ENCODE data around the gene MAB21L4.

MAB21L4 gene

DNA sequence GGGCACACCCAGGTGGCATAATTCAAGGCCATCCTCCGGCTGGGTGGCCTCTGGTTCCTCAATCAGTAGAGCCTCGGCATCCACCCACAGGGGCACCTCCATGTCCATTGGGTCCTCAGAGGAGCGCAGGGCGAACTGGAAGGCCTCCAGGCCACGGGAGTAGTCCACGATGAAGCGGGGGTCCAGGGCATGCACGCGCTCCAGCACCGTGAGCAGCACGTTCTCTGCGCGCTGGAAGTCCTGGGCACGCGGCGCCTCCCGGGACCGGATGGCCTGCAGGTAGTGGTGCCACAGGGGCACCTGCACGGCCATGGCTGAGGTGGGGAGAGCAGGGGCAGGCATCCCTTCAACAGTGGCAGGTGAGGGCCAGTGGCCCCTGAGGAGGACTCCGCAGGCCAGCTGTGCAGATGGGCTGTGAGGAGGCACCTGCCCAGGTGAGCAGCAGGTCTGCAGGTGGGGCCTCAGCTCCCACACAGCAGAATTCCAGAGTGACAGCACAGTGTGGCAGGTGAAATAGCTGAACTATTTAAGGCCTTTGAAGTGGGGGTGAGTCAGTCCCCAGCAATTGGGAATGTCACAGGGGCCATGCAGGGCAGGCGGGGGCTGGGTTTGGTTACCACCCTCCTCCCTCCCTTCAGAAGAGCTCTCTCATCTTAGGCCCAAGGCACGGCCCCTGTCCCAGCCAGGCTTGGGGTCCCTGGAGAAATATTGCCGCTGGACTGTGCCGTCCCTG lies at the start of gene MAB21L4:
TSS of gene MAB21L4 (minus strand) at position 501 of the 733 bp plus-strand sequence. CDS start at position 342, 159 bp downstream.
- no peak for FAIRE-seq
- no peak for DNase-seq (ENCODE audit: insufficient read length, low spot score)

GRCh38 chr2:240936106-240936505 lies 40.1 kb upstream of the MAB21L4 start:
- FAIRE-seq = no peak
- DNase-seq (ENCODE audit: insufficient read length, low spot score) = no peak

DNA sequence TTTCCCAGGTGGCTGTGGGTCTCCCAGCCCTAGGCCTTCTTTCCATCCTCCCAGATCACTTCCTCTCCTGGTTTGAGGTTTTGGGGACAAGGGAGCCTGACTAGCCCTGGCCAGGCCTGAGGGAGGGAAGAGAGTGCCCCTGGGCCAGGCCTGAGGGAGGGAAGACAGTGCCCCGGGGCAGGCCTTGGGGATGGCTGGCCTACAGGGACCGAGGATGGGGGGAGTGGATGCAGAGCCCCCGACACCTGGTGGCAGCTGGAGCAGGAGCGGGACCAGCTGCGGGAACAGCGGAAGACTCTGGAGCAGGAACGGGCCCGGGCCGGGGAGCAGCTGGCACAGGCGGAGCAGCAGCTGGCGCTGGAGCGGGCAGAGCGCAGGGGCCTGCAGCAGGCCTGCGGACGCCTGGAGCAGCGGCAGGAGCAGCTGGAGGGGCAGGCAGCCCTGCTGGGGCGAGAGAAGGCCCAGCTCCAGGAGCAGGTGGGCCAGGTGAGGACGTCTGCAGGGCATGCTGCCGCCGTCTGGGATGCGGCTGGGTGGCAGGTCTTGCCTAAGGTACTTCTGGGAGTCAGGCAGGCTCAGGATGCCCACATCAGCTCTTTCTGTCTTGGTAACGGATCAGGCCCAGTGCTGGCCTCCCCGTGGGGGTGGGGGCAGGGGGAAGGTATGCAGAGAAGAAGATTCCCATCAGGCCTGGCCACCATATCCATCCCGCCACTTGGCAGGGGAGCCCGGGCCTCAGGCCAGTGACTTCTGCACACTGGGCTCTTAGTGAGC lies 39.3 kb upstream of the MAB21L4 start:
- DNase-seq (ENCODE audit: insufficient read length, low spot score) = no peak
- no peak for FAIRE-seq

- DNase-seq (ENCODE audit: insufficient read length, low spot score) (no peak), FAIRE-seq (no peak)
Observed at GRCh38 chr2:240934701-240935102, 38.7 kb upstream of the MAB21L4 start.

GRCh38 chr2:240933966-240934700 lies 38.2 kb upstream of the MAB21L4 start:
- DNase-seq (ENCODE audit: insufficient read length, low spot score) = no peak
- FAIRE-seq = no peak

- no peak for DNase-seq (ENCODE audit: insufficient read length, low spot score)
- no peak for FAIRE-seq
Observed at GRCh38 chr2:240933048-240933965, 37.4 kb upstream of the MAB21L4 start.

- no peak for FAIRE-seq
Observed at GRCh38 chr2:240932724-240933047, 36.7 kb upstream of the MAB21L4 start.

GRCh38 chr2:240932001-240932723 lies 36.2 kb upstream of the MAB21L4 start:
- FAIRE-seq = no peak
- no peak for DNase-seq (ENCODE audit: insufficient read length, low spot score)

More at GRCh38 chr2:240932724-240933047, 36.7 kb upstream of the MAB21L4 start:
- DNase-seq (ENCODE audit: insufficient read length, low spot score) = no peak

DNA sequence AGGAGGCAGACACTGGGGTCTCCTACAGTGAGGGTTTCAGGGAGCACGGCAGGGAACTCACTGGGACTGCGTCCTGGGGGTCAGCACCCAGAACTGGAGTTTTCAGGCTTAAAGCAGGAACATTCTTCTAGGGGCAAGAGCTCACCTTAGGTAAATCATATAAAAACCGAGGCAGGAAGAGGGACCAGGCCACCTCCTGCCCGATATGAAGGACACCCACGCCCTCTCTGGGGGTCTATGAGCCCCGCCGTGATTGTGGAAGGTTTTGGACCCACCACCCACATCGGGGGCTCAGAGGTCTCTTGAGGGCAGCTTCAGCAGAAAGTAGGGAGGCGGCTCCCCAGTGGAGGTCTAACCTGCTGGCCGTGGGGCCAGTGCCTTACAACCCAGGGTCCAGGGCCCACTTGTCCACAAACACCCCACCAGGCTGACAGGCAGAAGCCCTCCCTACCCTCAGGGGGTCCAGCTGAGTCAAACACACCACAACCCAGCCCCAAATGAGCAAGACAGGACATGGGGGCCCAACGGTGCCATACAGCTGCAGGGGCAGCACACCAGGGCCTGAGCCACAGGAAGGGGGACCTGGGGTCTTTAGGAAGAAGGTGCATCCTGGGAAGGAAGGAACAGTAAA lies 35.5 kb upstream of the MAB21L4 start:
- DNase-seq (ENCODE audit: insufficient read length, low spot score) (no peak), FAIRE-seq (no peak)

DNA sequence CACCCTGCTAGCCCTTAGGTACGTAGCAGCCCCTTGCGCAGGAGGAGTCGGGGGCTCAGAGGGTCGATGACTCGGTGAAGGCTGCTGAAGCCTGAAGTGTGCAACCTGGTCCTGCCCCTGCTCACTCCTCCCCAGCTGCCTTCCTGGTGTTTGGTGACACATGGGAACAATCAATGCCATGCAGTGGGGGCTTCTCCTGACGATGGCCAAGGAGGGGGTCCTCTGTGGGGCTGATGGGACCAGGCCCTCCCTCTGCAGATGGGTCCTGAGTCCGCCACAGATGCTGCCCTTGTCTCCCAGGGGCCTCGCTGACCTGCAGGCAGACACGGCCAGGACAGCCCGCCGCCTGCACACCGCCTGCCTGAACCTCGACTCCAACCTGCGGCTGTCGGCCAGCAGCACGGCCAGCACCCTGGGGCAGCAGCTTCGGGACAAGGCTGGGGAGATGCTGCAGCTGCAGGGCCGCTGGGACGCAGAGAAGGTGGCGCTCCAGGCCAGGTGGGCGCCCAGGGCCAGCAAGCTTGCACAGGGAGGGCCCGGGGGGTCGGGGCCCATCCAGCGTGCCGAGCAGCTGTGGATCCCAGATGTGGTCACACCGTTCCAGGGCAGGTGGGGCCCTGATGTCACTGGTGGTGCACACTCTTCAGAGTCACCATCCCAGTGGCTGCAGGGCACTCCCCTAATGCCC lies 34.8 kb upstream of the MAB21L4 start:
- FAIRE-seq (no peak), DNase-seq (ENCODE audit: insufficient read length, low spot score) (no peak)

DNA sequence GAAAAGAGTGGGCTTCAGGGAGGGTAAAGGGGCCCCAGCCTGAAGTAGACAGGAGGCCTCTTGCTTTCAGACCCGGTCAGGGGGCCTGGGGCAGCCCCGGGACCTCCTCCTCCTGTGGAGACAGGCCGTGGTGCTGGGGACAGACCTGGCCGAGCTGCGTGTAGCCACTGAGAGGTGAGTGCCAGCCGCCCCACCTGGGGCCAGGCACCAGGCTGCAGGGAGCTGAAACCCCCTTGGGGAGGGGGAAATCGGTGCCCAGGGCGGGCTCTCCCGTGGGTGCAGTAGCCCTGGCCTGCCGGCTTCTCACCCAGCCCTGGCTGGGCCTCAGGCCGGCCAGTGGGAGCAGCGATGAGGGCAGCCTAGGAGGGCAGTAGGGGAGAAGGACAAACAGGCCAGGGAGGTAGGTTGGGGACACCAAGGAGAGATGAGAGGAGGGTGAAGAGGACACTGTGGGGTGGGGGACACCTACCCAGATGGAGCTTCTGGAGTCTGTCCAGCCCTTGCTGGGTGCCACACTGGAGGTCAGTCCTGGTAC lies 34.2 kb upstream of the MAB21L4 start:
- no peak for DNase-seq (ENCODE audit: insufficient read length, low spot score)
- no peak for FAIRE-seq

DNA sequence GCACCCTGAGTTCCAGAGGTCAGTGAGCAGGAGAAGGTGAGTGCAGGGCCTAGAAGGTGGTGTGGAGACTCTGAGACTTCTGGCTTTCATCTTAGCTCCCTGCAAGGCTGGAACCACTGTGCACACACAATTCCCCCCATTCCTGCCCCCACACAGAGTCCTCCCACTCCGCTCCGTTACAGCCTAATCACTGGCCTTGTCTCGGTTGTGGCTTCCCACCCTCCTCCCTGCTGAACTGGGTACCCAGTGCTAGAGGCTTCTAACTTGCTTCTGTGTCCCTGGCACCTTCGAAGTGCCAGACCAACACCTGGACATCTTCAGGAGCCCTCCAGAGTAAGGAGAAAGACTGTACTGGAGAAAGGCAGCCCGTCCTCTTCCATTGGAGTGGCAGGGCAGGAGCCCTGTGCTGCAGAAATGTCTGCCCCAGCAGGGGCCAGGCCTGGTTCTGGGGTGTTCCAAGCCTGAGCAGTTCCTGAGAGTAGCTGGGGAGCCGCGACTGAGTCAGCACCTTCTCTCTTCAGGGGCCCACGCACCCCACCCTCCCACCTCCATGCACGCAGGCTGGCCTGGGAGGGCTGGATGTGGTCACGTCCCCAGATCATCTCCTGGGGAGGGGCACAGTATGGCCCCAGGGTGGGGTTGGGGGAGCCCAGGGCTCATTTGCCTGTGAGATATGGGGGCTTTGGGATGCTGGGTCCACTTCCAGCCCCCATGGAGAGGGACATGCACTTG lies 33.6 kb upstream of the MAB21L4 start:
- DNase-seq (ENCODE audit: insufficient read length, low spot score) (no peak), FAIRE-seq (no peak)

- FAIRE-seq (no peak), DNase-seq (ENCODE audit: insufficient read length, low spot score) (no peak)
Observed at GRCh38 chr2:240928476-240929363, 32.8 kb upstream of the MAB21L4 start.

DNA sequence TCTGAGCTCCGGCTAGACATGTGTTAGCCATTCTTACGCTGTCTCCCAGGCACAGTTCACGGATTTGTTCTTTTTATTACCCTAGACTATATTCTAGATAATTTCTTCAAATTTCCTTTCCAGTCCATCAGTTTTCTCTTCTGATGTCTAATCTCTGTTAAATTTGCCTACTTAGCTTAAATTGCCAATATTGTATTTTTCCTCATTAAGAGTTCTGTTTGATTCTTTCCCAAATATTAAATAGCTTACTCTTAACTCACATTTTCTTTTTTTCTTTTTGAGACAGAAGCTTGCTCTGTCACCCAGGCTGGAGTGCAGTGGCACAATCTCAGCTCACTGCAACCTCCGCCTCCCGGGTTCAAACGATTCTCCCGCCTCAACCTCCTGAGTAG lies 31.4 kb upstream of the MAB21L4 start:
- FAIRE-seq = no peak
- no peak for DNase-seq (ENCODE audit: insufficient read length, low spot score)

DNA sequence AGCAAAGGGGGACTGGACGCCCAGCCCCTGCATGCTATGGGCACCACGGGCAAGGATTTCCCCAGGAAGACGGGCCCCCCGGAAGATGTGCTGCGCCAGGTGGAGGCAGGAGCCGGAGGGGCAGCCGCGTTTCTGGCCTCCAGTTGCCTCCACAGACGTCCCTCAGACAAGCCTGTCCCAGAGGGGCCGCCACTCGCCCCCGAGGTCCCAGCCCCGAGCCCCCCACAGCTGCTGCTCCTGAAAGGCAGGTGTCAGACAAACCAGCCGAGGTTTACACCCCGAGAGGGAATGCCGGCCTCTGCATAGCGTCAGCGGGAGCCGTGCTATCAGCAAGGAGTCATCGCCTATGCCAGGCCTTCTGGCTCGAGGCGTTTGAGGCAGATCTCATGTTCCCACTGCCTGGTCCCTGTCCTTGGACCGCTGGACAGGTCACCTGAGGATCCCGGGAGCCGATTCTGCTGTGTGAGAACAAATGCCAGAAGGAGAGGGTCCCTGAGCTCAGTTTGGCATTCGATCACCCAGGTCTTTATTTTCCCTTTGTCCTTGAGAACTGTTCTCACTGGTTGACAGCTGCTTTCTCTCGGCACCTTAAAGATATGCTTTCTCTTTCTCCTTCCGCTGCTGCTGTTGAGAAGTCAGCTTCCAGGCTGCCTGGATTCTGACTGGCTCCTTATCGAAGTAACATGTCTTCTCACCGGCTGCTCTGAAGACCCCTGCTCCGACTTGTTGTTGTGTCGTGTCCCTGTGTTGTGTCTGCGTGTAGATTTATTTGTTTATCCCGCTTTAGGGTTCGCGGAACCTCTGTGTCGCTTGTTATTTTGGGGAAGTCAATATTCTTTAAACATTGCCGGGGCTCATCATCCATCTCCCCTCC lies 30.8 kb upstream of the MAB21L4 start:
- DNase-seq (ENCODE audit: insufficient read length, low spot score) = no peak
- no peak for FAIRE-seq

Data from GM19239 (cell line).